ENCODE measurements around the gene CAMTA1.

Gene CAMTA1

GRCh38 chr1:7046891-7047290 is 261.6 kb downstream of the CAMTA1 start:
- no peak for DNase-seq (ENCODE audit: low read depth)
- H3K4me3 ChIP-seq (ENCODE audit: low read depth, low read length) = no peak overlapping the region
- TF ChIP-seq CTCF (IDR thresholded peaks at IDR 0.05; ENCODE audit: control insufficient read depth, extremely low read depth, insufficient read depth) = no peak

GRCh38 chr1:7047866-7048265 is 262.6 kb downstream of the CAMTA1 start:
- no peak for DNase-seq (ENCODE audit: low read depth)
- H3K4me3 ChIP-seq (ENCODE audit: low read depth, low read length) = no peak overlapping the region
- no peak for TF ChIP-seq CTCF (IDR thresholded peaks at IDR 0.05; ENCODE audit: control insufficient read depth, extremely low read depth, insufficient read depth)

DNA sequence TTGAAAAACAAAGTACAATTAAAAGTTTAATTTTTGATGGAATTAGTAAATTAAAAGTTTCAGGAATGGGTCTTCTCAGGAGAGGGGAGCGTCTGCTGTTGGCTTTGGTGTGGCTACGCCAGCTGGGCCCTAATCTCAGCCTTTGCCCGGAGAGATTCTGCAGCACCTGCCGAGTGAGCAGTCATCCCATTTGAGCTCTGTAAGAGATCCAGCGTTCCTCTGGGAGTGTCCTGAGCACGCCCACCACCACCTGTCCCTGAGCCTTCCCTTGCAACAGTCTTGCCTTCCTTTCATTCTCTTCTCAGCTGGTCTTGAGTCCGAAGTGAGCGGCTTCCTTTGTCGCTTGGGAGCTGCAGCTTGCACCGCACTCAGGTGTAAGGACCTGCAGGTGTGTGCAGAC is 263.1 kb downstream of the CAMTA1 start:
- no peak for TF ChIP-seq CTCF (IDR thresholded peaks at IDR 0.05; ENCODE audit: control insufficient read depth, extremely low read depth, insufficient read depth)
- no peak overlapping the region for H3K4me3 ChIP-seq (ENCODE audit: low read depth, low read length)
- DNase-seq (ENCODE audit: low read depth) = no peak

GRCh38 chr1:7049913-7050625 is 264.8 kb downstream of the CAMTA1 start:
- no peak for DNase-seq (ENCODE audit: low read depth)
- TF ChIP-seq CTCF (IDR thresholded peaks at IDR 0.05; ENCODE audit: control insufficient read depth, extremely low read depth, insufficient read depth) = no peak
- no peak overlapping the region for H3K4me3 ChIP-seq (ENCODE audit: low read depth, low read length)

DNA sequence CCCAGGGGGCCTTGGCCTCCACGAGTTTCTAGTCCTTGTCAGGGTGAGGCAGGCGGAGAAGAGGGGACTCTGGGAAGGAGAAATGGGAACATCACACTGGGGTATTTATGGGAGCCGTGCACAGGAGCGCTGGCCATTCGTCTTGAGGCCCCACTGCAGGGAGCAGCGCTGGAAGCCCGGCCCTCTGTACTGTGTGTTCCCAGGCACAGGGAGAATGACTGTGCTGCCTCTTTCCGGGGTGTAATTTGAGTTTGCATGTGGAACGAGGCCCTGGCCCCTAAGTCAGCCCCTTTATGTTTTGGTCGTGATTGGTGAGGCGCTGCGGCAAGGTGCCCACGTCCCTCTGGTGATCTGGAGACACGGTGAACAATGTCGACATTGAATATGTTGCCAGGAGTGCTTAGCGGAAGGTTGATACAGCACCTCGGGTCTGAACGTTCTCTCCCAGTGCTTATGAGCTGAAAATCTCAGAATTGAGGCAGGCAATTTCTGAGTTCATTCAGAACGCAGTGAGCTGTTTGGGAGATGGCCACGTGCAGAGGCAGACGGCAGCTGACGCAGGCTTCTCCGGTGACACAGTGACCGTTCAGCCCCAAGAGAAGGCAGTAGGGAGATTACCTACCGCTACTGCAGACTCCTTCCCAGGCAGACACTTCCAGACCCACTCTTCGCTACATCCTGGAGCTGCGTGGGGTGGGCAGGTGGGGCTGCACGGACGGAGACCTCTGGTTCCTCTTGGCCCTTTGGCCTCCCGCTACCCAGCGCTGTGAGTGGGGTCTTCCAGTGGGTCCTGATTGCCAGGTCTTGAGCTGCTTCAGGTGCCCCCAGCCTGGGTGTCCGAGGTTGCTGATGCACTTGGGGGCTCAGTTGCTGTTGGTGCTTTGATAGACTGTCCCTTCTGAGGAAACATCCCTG is 265.8 kb downstream of the CAMTA1 start:
- no peak for DNase-seq (ENCODE audit: low read depth)
- no peak overlapping the region for H3K4me3 ChIP-seq (ENCODE audit: low read depth, low read length)
- TF ChIP-seq CTCF (IDR thresholded peaks at IDR 0.05; ENCODE audit: control insufficient read depth, extremely low read depth, insufficient read depth) = no peak

GRCh38 chr1:7052701-7053100 is 267.4 kb downstream of the CAMTA1 start:
- no peak for TF ChIP-seq CTCF (IDR thresholded peaks at IDR 0.05; ENCODE audit: control insufficient read depth, extremely low read depth, insufficient read depth)
- no peak for DNase-seq (ENCODE audit: low read depth)
- no peak overlapping the region for H3K4me3 ChIP-seq (ENCODE audit: low read depth, low read length)
